Heart left ventricle (tissue), 13 donors: ENCODE data around the gene TAF4.

ENCODE experiments used
- CTCF ChIP-seq, 12 donors: fragments of 200-600 bp; sonication (generic) in 4 of 12; IDR thresholded peaks; one replicate each; pipeline versions ENCODE4 v1.5.0 to v1.8.0; 2018 to 2022; ENCODE audit warnings: antibody characterized with exemption in 12 of 12, mild to moderate bottlenecking in 5 of 12
- POLR2A ChIP-seq, 2 donors: fragments of 450-650 bp; IDR thresholded peaks; one replicate each; pipeline ENCODE4 v1.6.1; 2017; ENCODE audit warnings: antibody characterized with exemption in 2 of 2, mild to moderate bottlenecking in 2 of 2, moderate library complexity in 2 of 2
- donor health status: ischemic (EF 13 %, LVEDD 7.1; RV severe dilation, severe dysfunction).
- donor health status: DM: no; HTN: yes; CAD: no.
- donor health status: DM: no; HTN: no; CAD: no.
- donor health status: ischemic (EF 25% LVEDD 6.9; RV normal size, moderate dysfunction).
- donor health status: ischemic (EF 25% LVEDD 5.7; RV mildly dilated, moderate dysfunction).
- donor health status: ischemic (EF 35%, LVEDD 5.7; RV mildly dilated, moderate dysfunction).
- donor health status: nonischemic (EF 11% LVEDD 7.7; RV severe dilation, severe dysfunction).
- donor health status: DM: yes; HTN: yes; CAD: no.
- donor health status: PGD.
- donor health status: ischemic (EF 29% LVEDD 5.4; RV normal size, mild dysfunction).
- donor health status: nonischemic (EF 23%, LVEDD 6.1; RV moderate dilation, normal function).

- no peak for TF ChIP-seq CTCF (IDR thresholded peaks at IDR 0.05)
- no peak for TF ChIP-seq POLR2A (IDR thresholded peaks at IDR 0.05)
Measured at GRCh38 chr20:61960836-61961235, 104.8 kb downstream of the TAF4 start.
